Measurements from ENCODE around the gene INCENP. TPM values are rescaled to one million over a fixed set of nuclear protein-coding genes. Genes with fewer than 3 reads are reported as not detected.

INCENP gene
- total and polyA plus RNA-seq, 2 of the 13 experiments (the other 11 are each of a cell fraction or from before 2014, with no cell fraction given): 14.1 to 37.3 TPM

DNA sequence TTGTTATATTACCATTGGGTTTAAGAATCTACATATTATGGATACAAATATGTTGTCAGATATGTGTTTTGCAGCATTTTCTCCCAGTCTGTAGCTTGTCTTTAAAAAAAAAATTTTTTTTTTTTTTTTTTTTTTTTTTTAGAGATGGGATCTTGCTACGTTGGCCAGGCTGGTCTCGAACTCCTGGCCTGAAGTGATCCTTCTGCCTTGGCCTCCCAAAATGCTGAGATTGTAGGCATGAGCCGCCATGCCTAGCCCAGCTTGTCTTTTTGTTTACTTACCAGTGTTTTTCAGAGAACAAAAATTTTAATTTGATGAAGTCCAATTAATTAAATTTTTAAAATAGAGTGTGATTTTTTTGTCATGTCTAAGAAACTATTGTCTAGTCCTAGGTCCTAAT, 29.8 kb downstream of the INCENP start:
- POLR2A ChIA-PET: no interaction called here
- Histone ChIP-seq H4K20me1 (ENCODE audit: insufficient read depth, low read length) (no peaks in the 10 kb centered on the region), H3K4me3 (replicated peaks in 1 of 3; ENCODE audit: insufficient read depth in 1 of 3, low read depth in 2 of 3, low read length in 3 of 3) (no peak overlapping the region), H3K79me2 (ENCODE audit: insufficient read depth, low read length) (no peaks in the 10 kb centered on the region), H3K9me3 (ENCODE audit: low read length) (no peaks in the 10 kb centered on the region), H3K36me3 (replicated peaks in 1 of 2; ENCODE audit: control insufficient read depth in 1 of 2, insufficient read depth in 2 of 2, low read length in 2 of 2) (peaks cover 18 to 32% of the 10 kb centered on the region in 2 experiments), H3K27me3 (ENCODE audit: control insufficient read depth in 1 of 2, insufficient read depth in 2 of 2, low read length in 2 of 2) (peaks cover 0 to 3% of the 10 kb centered on the region in 2 experiments; a peak in 2 of 5 replicates), H3K27ac (ENCODE audit: extremely low read length, insufficient read depth, low read length) (no peak overlapping the region), H2AFZ (ENCODE audit: low read length) (no peak overlapping the region), H3K9ac (ENCODE audit: insufficient read depth, low read depth, low read length) (no peak overlapping the region), H3K4me2 (ENCODE audit: low read depth, low read length) (no peak overlapping the region), H3K4me1 (ENCODE audit: insufficient read depth, low read length) (no peaks in the 10 kb centered on the region)
- TF ChIP-seq MYPOP (CRISPR knock-in tag; IDR thresholded peaks at IDR 0.05): no peak
- TF ChIP-seq ZNF383 (CRISPR knock-in tag; IDR thresholded peaks at IDR 0.05; ENCODE audit: borderline replicate concordance): no peak
- TF ChIP-seq ZNF121 (CRISPR knock-in tag; IDR thresholded peaks at IDR 0.05): peak; percentile 49; the same call in 1 of the 2 replicates
- TF ChIP-seq, protein P1, sequence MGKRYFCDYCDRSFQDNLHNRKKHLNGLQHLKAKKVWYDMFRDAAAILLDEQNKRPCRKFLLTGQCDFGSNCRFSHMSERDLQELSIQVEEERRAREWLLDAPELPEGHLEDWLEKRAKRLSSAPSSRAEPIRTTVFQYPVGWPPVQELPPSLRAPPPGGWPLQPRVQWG (CRISPR knock-in tag; IDR thresholded peaks at IDR 0.05; ENCODE audit: borderline replicate concordance, low read depth): no peak
- no peak for TF ChIP-seq ZNF484 (CRISPR knock-in tag; IDR thresholded peaks at IDR 0.05; ENCODE audit: borderline replicate concordance, low read depth)
- ATAC-seq: no peak
- CTCF ChIA-PET (ENCODE audit: low intra/inter-chr PET ratio, low total read pairs): no interaction called here
- in situ Hi-C loops (cut with HindIII; ENCODE audit: extremely low pct_ligation_motif_present, low pct_unique_long_range_greater_than_20kb) (no loop called here), intact Hi-C loops (cut with micrococcal nuclease; ENCODE audit: unreplicated experiment) (no loop called here)
- no TSS peak for BruUV-seq (replicated peaks)
- 89% methylated on average over 3 of the region's 3 CpGs for WGBS (ENCODE audit: low lambda C conversion rate)
- DNase-seq (ENCODE audit: low spot score): no peak
- no peak for FAIRE-seq

DNA sequence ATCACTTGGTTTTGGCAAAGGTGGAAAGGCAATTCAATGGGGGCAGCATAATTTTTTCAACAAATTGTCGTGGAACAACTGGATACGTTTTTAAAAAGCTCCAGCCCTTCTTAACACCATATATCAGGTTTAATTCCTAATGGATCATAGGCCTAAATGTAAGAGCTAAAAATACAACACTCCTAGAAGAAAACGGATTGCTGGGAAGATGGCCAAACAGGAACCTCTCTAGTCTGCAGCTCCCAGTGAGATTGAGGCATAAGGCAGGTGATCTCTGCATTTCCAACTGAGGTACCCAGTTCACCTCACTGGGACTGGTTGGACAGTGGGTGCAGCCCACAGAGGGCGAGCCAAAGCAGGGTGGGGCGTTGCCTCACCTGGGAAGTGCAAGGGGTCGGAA, 33.8 kb downstream of the INCENP start:
- Histone ChIP-seq H3K79me2 (ENCODE audit: insufficient read depth, low read length) (no peaks in the 10 kb centered on the region), H2AFZ (ENCODE audit: low read length) (no peak overlapping the region), H3K27ac (ENCODE audit: extremely low read length, insufficient read depth, low read length) (no peak overlapping the region), H3K27me3 (ENCODE audit: control insufficient read depth in 1 of 2, insufficient read depth in 2 of 2, low read length in 2 of 2) (peaks cover 0 to 3% of the 10 kb centered on the region in 2 experiments; a peak in 2 of 5 replicates), H3K36me3 (replicated peaks in 1 of 2; ENCODE audit: control insufficient read depth in 1 of 2, insufficient read depth in 2 of 2, low read length in 2 of 2) (no peaks in the 10 kb centered on the region; a peak in 1 of 5 replicates), H3K4me2 (ENCODE audit: low read depth, low read length) (no peak overlapping the region), H3K9ac (ENCODE audit: insufficient read depth, low read depth, low read length) (no peak overlapping the region), H3K9me3 (ENCODE audit: low read length) (no peaks in the 10 kb centered on the region), H4K20me1 (ENCODE audit: insufficient read depth, low read length) (no peaks in the 10 kb centered on the region), H3K4me3 (replicated peaks in 1 of 3; ENCODE audit: insufficient read depth in 1 of 3, low read depth in 2 of 3, low read length in 3 of 3) (no peak overlapping the region), H3K4me1 (ENCODE audit: insufficient read depth, low read length) (no peaks in the 10 kb centered on the region)
- ATAC-seq: no peak; the same call in 2 of the 3 replicates
- DNase-seq (ENCODE audit: low spot score): no peak
- no TSS peak for BruUV-seq (replicated peaks)
- WGBS (ENCODE audit: low lambda C conversion rate): 15% methylated on average over 6 of the region's 6 CpGs
- no peak for FAIRE-seq
- in situ Hi-C loops (cut with HindIII; ENCODE audit: extremely low pct_ligation_motif_present, low pct_unique_long_range_greater_than_20kb): no loop called here
- CTCF ChIA-PET (ENCODE audit: low intra/inter-chr PET ratio, low total read pairs): no interaction called here
- intact Hi-C loops (cut with micrococcal nuclease; ENCODE audit: unreplicated experiment): no loop called here
- POLR2A ChIA-PET: no interaction called here
- TF ChIP-seq ZNF660 (CRISPR knock-in tag; IDR thresholded peaks at IDR 0.05; ENCODE audit: borderline replicate concordance, low read depth) (no peak), SIN3A (IDR thresholded peaks at IDR 0.05; ENCODE audit: borderline replicate concordance, low read depth, low read length) (no peak), PATZ1 (CRISPR knock-in tag; IDR thresholded peaks at IDR 0.05) (no peak), ZMYM4 (CRISPR knock-in tag; IDR thresholded peaks at IDR 0.05) (no peak), ZNF550 (CRISPR knock-in tag; IDR thresholded peaks at IDR 0.05; ENCODE audit: borderline replicate concordance) (no peak), HINFP (CRISPR knock-in tag; IDR thresholded peaks at IDR 0.05; ENCODE audit: low read depth) (no peak), IKZF4 (CRISPR knock-in tag; IDR thresholded peaks at IDR 0.05; ENCODE audit: borderline replicate concordance, low read depth, not compliant biosample characterization) (no peak), RFX3 (CRISPR knock-in tag; IDR thresholded peaks at IDR 0.05) (no peak), MLLT10 (CRISPR knock-in tag; IDR thresholded peaks at IDR 0.05) (no peak)

All from HepG2 (cell line).